Endodermal cell (in vitro differentiated cells): ENCODE measurements around the gene LYST. TPM values are rescaled to one million over a fixed set of nuclear protein-coding genes. Genes with fewer than 3 reads are reported as not detected.
A peak's percentile ranks its signal among the peaks of the same experiment; 100 is the strongest.

Source experiments
- DNase-seq: peaks from one replicate; pipeline ENCODE4 v3.0.0-alpha.2; 2017
- H3K27ac ChIP-seq: 2 replicates; pipeline ENCODE4 v1.5.1; 2013; ENCODE audit warnings: mild to moderate bottlenecking, low read depth, low read length, moderate library complexity
- H3K27me3 ChIP-seq: 2 replicates; pipeline ENCODE4 v1.6.1; 2013; ENCODE audit warnings: mild to moderate bottlenecking, low read length, moderate library complexity; ENCODE audit not compliant: insufficient read depth, control insufficient read depth, poor library complexity, severe bottlenecking
- H3K36me3 ChIP-seq: 2 replicates; pipeline ENCODE4 v1.7.0; 2013; ENCODE audit warnings: mild to moderate bottlenecking, low read length, moderate library complexity; ENCODE audit not compliant: control insufficient read depth, insufficient read depth
- H3K4me1 ChIP-seq: one replicate; pipeline ENCODE4 v1.7.0; 2013; ENCODE audit warnings: low read length; ENCODE audit not compliant: control insufficient read depth, insufficient read depth
- H3K4me3 ChIP-seq: 2 replicates; pipeline ENCODE4 v1.5.1; 2013; ENCODE audit warnings: mild to moderate bottlenecking, low read length, moderate library complexity
- H3K9ac ChIP-seq: 2 replicates; pipeline ENCODE4 v1.6.1; 2013; ENCODE audit warnings: mild to moderate bottlenecking, low read length, moderate library complexity; ENCODE audit not compliant: poor library complexity, severe bottlenecking; ENCODE audit errors: extremely low read depth
- H3K9me3 ChIP-seq: 2 replicates; pipeline ENCODE4 v1.6.1; 2013; ENCODE audit warnings: mild to moderate bottlenecking, low read length, moderate library complexity; ENCODE audit not compliant: control insufficient read depth
- H3K27ac Mint-ChIP-seq: 2 replicates; pipeline ENCODE4 v1.8.0; 2020; ENCODE audit warnings: mixed read lengths
- H3K27me3 Mint-ChIP-seq: 2 replicates; pipeline ENCODE4 v1.8.0; 2021; ENCODE audit warnings: mild to moderate bottlenecking, mixed read lengths; ENCODE audit not compliant: insufficient read depth
- H3K36me3 Mint-ChIP-seq: 2 replicates; pipeline ENCODE4 v1.8.0; 2020; ENCODE audit warnings: low read depth, mixed read lengths
- H3K4me1 Mint-ChIP-seq: 2 replicates; pipeline ENCODE4 v1.8.0; 2020; ENCODE audit warnings: mixed read lengths
- H3K4me3 Mint-ChIP-seq: 2 replicates; pipeline ENCODE4 v1.8.0; 2020; ENCODE audit warnings: mild to moderate bottlenecking, moderate library complexity, mixed read lengths
- H3K9me3 Mint-ChIP-seq: 2 replicates; pipeline ENCODE4 v1.8.0; 2020; ENCODE audit warnings: mild to moderate bottlenecking, mixed read lengths
- CTCF ChIP-seq: fragments of 200-600 bp; sonication (generic); conservative IDR thresholded peaks from 2 replicates; pipeline ENCODE4 v1.5.0; 2021; ENCODE audit warnings: antibody characterized with exemption, mild to moderate bottlenecking
- WGBS, 2 experiments: methylation state at CpG; one replicate each; pipeline versions ENCODE4 v1.1.5 to v1.1.7; 2013; ENCODE audit warnings: missing lambda C conversion rate in 2 of 2, mixed read lengths in 1 of 2; ENCODE audit not compliant: insufficient coverage in 1 of 2, insufficient read length in 1 of 2; 5-methylcytosine and 5-hydroxymethylcytosine counted together
- total RNA-seq, 2 donors: library from RNA; stranded (reverse); fragmentation: NEBNext Ultra II Directional in 1 of 2; extraction: Animal tissue kit (Norgen Biotek cat#: 25700) in 1 of 2; gene quantifications; 2 replicates in 1 of 2; 3 replicates in 1 of 2; pipeline ENCODE4 v1.2.1, GENCODE V29; 2021

The LYST gene
- total RNA-seq, 2 donors from 2014 or later, result 2.5 to 6.8 TPM

DNA sequence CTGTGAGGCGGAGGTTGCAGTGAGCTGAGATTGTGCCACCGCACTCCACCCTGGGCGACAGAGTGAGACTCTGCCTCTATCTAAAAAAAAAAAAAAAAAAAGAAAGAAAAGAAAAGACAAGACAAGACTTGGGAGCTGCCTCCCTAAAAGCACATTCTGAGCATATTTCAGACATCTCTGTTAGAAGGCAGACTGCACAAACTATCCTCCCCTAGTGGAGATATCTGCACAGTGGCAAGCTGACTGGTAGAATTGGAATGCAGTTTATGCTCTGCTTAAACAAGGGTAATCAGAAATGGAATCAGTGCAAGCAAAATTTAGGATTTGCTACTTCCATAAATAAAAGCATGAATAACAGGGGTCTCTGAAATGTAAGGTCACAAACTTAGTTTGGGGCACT, 248.9 kb downstream of the LYST start:
- peak; percentile 16 for TF ChIP-seq CTCF
- no peaks in the 10 kb centered on the region for H3K36me3 Mint-ChIP-seq
- no peaks in the 10 kb centered on the region for H3K27me3 Mint-ChIP-seq
- Histone ChIP-seq H3K4me3 (no peak overlapping the region), H3K27ac (no peak overlapping the region), H3K9me3 (no peaks in the 10 kb centered on the region), H3K27me3 (no peaks in the 10 kb centered on the region), H3K4me1 (no peaks in the 10 kb centered on the region), H3K36me3 (no peaks in the 10 kb centered on the region), H3K9ac (no peak overlapping the region)
- no peak overlapping the region for H3K27ac Mint-ChIP-seq
- DNase-seq, result no peak
- WGBS, 2 experiments, result 88 to 100% methylated on average over 1 to 3 of the region's 3 CpGs
- peaks cover 7% of the 10 kb centered on the region for H3K4me1 Mint-ChIP-seq
- H3K9me3 Mint-ChIP-seq, result no peaks in the 10 kb centered on the region
- no peak overlapping the region for H3K4me3 Mint-ChIP-seq

DNA sequence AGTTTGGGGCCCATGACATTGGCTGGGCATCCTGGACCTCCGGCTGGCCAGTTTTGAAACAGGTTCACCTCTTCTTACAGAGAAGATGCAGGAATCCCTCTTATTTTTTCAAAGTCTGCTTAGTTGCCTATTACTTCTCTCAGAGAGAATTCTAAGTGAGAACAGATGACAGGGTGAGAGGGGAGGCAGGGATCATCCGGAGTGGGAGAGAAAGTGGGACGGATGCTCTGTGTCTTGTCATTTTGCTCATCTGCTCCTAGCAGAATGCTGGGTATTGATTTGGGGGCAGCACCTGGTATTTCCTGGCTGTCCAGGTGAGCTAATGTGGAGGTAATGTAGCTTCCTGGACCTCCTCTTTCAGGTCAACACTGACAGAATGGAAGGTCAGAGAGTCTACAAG, 249.6 kb downstream of the LYST start:
- Histone ChIP-seq H3K27me3 (no peaks in the 10 kb centered on the region), H3K27ac (no peak overlapping the region), H3K9me3 (no peaks in the 10 kb centered on the region), H3K4me3 (no peak overlapping the region), H3K36me3 (no peaks in the 10 kb centered on the region), H3K4me1 (no peaks in the 10 kb centered on the region), H3K9ac (no peak overlapping the region)
- Mint-ChIP-seq H3K36me3 (no peaks in the 10 kb centered on the region), H3K27me3 (no peaks in the 10 kb centered on the region), H3K4me3 (no peak overlapping the region), H3K9me3 (no peaks in the 10 kb centered on the region), H3K4me1 (peaks cover 7% of the 10 kb centered on the region), H3K27ac (no peak overlapping the region)
- DNase-seq, result no peak
- no peak for TF ChIP-seq CTCF
- WGBS, 2 experiments, result 90 to 96% methylated on average over 2 to 3 of the region's 3 CpGs

- 62 to 90% methylated on average over 2 to 7 of the region's 7 CpGs for WGBS, 2 experiments
- Histone ChIP-seq H3K27me3 (no peaks in the 10 kb centered on the region), H3K36me3 (no peaks in the 10 kb centered on the region), H3K4me1 (no peaks in the 10 kb centered on the region), H3K4me3 (no peak overlapping the region), H3K9me3 (no peaks in the 10 kb centered on the region), H3K9ac (no peak overlapping the region), H3K27ac (no peak overlapping the region)
- H3K4me1 Mint-ChIP-seq, result peaks cover 7% of the 10 kb centered on the region
- H3K27me3 Mint-ChIP-seq, result no peaks in the 10 kb centered on the region
- H3K36me3 Mint-ChIP-seq, result no peaks in the 10 kb centered on the region
- H3K9me3 Mint-ChIP-seq, result no peaks in the 10 kb centered on the region
- no peak overlapping the region for H3K27ac Mint-ChIP-seq
- H3K4me3 Mint-ChIP-seq, result no peak overlapping the region
- TF ChIP-seq CTCF, result peak; percentile 30
- DNase-seq, result no peak
Observed at GRCh38 chr1:235614442-235614954, 252.2 kb downstream of the LYST start.
